DMS53 treated with DMSO at 0.1 percent for 48 hours (cell line): ENCODE data around the gene KCNN3.
"Not testable (repeated sequence)": the region's sequence is repeated elsewhere in the genome, so short reads cannot be mapped to it uniquely, and the experiment has no call there.

Source experiments
- DNase-seq: peaks from one replicate; lab custom pipeline; 2025; ENCODE audit not compliant: unreplicated experiment; lab: John Stamatoyannopoulos, UW

Gene KCNN3

DNA sequence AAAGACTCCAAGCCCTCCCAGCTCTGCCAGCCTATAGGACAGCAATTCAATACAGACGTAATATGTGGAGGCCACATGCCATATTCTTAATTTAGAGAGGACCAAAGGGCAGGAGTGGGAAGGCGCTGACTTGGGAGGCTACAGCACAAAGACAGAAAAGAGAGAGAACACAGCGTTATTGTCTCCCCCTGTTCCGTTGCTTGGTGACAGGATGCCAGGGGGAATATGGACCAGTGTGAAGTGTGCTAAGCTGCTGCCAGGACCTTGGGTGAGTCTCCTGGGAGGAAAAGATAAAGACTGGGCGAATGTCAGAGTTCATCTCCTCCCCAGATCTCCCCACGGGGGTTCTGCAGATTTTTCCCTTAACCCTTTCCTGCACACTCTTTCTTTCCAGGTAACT is 160.0 kb downstream of the KCNN3 start:
- no peak for DNase-seq

DNA sequence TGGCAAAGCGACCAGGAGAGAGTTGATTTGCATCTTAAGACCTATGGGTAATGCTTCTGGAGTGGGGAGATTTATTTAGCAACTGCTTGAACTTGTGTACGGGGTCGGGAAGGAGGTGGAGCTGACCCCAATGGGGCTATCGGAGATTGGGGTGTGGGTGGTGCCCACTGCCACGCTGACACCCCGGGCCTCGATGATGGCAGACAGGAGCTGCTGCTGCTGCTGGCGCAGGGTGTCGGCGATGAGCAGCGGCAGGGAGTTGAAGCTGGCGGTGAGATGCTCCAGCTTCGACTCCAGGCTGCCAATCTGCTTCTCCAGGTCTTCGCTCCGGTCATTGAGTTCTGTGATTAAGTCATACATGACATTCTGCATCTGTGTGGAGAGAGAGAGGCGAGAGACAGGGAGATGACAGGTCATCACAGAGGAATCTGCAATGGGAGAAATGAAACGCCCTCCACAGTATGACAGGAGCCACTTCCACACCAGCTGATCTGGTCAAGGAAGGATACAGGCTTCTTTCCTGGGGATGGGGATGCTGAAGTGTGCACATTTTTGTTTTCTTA is 162.1 kb downstream of the KCNN3 start:
- DNase-seq, result no peak

DNA sequence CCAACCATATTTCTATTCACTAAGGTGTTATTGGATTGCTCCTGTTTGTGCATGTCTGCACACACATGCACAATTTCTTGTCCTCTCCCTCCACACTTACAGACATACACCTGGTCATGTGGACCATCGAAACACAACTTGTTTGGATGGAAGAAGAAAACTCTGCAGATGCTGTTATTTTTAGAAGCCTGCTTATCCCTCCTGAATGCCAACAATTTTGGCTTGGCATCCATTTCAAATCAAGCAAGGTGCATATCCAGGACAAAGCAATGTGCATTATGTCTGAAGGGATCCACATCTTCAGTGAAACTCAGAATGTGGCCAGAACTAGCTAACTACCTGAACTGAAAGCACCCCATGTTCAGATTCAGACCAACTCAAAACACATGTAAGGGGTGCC is 163.2 kb downstream of the KCNN3 start:
- DNase-seq, result no peak

DNA sequence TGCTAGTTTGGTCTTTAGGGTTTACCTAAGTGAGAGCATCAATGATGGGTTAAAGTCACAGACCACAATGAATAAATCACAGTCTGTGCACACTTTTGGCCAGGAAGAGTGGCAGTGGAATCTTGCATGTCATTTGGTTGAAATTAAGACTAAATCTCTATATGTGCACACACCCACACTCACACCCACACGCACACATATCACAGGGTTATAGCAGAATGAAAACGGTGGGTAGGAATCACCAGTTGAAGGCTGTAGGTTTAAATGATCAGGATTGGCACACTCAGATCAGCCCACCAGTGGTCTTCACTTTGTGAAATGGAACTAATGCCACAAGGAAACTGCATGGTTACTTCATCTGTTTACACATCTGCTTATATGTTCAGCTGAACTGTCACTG is 164.5 kb downstream of the KCNN3 start:
- DNase-seq, result no peak

DNA sequence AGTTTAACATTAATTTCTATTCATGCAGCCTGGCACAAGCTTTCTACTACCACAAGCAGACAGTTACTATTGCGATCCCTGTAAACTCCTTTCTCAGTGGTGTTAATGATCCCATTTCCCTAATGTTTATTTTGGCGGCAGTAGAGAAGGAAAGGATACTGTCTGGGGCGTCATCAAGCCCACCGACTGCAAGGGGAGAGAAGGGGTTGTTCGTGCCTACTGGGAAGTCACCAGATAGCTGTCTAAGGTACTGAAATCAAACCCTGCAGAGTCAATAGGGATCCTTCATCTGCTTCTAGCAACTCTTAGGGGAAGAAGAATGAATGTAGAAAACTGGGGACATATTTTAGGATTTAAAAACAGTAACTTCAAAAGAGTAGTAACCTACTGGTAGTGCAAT is 166.9 kb downstream of the KCNN3 start:
- no peak for DNase-seq

DNA sequence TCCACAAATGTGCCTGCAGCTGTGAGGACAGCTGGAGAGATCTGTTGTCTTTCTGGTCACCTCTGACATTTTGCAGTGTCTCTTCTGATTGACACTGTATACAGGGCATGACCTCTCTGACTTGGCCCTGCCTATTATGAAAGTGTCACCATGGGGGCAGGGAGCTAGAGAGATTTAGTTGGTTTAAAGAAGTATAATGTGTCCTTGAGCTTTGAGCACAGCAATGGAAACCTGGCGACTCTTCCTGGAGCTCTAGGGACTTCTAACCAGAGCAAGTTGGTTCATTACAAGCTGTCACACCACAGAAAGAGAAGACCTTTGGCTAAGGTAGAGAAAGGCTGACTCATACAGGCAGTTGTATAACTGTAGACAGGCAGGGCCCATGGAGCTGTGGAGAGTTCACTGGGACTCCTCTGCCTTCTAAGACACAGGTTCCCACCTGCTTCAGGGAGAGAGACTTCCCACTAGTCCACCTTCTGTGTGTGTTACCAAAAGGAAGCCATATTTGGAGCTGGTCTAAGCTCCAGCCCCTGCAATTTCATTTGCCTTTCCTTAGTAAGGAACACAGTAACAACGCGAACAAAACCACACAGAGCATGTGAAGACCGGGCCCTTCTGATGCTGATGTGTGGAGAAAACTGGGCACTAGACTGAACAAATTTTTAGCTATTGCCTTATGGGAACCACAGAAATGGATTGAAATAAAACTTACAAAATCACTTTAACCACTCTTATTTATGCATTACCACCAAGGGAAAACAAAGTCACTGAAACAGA is 171.6 kb downstream of the KCNN3 start:
- no peak for DNase-seq

DNA sequence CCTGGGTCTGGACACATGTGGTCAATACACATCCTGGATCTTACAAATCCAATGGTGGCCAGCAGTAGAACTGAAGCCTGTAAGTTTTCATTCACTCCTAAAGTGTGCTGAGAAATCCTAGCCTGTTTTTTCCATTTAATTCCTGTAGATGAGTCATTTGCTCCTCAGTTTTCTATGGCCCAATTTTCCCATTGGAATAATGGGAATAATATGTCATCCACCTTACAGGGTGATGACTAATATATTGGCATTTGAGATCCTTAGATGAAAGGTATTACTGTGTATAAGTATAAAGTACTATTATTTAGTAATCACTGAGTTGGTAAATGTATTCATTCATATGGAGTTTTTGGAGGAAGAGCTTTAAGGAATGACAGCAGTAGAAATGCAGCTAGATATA is 172.4 kb downstream of the KCNN3 start:
- no peak for DNase-seq

DNA sequence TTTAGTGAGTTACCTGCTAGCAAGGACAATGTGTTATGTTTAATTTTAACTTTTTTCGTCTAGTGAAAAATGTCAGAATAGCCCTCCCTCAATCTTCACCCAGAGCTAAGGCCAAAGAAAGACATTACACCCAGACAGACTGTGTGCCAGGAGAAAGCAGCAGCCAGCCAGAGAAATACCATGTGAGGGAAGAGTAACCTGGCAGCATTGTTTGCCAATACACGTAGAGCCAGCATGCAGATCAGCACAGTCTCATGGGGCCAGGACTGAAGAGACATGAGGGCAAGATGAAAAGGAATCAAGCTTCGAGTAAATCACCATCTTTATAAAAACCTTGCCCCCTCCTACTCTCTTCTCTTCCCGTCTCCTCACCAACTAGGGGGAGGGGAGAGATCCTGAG is 173.6 kb downstream of the KCNN3 start:
- DNase-seq, result no peak

DNA sequence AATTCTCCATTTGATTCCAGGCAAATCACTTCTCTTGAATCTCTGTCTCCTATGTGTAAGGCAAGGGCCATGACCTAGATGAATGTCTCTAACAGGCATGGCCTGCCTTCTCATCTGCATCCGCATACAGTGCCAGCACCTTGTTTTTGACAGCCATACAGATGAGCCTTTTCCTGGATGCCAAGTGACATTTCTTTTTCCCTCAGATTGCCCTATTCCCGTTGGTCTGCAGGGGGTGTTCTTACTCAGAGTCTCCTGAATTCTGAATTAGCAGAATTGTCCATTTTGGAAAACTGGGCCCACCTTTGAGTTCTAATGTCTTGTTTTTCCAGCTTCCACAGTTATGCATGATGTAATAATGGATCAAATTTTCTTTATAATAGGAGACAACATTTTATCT is 174.1 kb downstream of the KCNN3 start:
- no peak for DNase-seq

DNA sequence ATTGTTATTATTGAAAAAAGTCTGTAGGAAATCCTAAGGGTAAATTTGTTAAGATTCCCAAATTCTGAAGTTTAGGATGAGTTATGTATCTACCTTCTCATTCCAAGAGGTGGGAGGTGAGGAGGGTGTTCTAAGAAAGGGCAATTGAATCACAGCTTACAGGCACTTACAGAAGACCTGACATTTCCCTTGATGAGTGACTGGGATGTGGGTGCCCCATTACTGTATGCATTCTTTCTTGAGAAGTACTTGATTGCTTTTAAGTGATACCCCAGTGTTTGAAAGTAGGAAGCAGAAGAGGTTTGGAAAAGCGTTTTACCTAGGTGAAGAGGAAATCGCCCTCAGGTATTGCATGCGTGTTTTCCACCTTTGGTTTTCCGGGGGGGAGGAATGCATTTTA is 175.1 kb downstream of the KCNN3 start:
- DNase-seq, result no peak

DNA sequence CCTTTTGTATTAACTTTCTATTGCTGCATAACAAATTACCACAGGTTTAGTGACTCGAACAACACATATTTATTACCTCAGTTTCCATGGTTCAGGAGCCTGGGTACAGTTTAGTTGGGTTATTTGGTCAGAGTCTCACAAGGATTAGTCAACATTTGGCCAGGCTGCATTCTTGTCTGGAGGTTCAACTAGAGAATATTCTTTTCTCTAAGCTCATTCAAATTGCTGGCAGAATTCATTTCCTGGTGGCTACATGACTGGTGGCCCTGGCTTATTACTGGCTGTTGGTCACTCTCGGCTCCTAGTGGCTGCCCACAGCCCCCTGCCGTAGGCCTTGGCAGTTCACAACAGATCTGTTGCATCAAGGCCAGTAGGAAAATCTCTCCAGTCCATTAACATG is 181.0 kb downstream of the KCNN3 start:
- DNase-seq, result no peak

DNA sequence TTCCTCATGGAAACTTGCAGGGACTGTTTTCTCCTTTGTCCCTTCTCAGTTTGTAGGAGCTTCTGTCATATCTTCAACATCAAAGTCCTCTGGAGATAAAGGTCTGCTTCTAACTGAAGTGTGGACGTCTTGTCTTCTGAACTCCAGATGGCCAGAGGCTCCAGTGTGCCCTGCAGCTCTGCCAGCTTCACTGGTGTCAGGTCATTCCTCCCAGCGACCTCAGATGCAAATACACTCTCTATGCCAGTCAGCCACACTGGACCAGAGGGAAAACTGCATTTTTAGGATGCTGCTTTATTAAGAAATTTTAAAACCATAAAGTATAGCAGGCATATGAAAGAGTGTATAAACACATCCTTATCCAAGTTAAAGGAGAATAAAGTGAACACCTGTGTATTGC is 183.6 kb downstream of the KCNN3 start:
- DNase-seq, result no peak

DNA sequence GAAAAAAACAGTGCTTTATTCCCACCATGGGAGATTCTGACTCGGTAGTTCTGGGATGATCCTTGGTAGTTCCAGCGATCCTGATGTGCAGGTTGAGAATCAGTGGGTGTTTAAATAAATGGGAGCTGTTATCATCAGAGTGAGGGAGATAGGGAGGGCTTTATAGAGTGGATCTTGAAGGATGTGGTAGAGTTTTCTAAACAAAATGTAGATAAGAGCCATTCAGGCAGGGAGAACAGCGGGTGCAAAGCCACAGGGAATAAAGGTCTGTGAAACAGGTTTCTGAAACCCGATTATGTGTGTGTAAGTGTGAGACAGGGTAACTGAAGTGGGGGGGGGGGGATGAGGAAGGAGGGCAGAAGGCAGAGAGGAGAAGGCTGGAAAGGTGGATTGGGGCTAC is 186.3 kb downstream of the KCNN3 start:
- no peak for DNase-seq

DNA sequence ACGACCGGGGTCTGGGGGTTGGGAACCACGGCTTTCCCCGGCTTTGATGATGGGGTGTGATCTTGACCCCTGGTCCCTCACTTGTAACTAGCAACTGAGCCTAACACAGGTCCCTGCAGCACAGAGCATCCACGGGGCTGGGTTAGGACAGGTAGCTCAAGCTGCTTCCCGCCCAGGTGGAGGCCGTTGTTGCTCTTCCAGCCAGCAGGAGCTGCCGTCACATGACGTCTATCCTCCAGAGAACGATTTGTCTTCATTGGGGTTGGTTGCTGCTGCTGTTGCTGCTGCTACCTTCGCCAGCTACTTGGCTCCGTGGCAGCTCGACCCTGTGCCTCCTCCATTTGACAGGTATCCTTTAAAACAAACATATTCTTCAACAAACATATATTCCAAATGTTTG is 187.8 kb downstream of the KCNN3 start:
- no peak for DNase-seq

DNA sequence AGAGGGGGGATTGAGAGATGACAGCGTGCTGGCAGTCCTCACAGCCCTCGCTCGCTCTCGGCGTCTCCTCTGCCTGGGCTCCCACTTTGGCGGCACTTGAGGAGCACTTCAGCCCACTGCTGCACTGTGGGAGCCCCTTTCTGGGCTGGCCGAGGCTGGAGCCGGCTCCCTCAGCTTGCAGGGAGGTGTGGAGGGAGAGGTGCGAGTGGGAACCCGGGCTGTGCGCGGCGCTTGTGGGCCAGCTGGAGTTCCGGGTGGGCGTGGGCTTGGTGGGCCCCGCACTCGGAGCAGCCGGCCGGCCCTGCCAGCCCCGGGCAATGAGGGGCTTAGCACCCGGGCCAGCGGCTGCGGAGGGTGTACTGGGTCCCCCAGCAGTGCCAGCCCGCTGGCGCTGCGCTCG is 192.2 kb downstream of the KCNN3 start:
- DNase-seq, result not testable (repeated sequence)

DNA sequence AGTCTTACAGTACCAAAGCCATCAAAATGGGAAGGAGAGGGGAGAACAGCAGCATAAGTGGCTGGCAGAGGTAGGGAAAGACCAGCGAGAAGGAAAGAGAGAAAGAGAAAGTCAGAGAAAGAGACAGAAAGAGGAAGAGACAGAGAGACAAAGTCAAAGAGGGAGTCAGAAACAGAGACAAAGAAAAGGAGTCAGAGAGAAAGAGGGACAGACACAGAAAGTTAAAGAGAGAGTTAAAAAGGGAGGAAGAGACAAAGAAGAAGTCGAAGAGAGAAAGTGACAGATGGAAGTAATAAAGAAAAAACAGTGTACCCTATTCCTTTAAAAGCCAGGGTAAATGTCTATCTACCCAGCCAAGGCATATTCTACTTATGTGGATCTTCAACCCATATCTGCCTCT is 193.2 kb downstream of the KCNN3 start:
- DNase-seq, result not testable (repeated sequence)

DNA sequence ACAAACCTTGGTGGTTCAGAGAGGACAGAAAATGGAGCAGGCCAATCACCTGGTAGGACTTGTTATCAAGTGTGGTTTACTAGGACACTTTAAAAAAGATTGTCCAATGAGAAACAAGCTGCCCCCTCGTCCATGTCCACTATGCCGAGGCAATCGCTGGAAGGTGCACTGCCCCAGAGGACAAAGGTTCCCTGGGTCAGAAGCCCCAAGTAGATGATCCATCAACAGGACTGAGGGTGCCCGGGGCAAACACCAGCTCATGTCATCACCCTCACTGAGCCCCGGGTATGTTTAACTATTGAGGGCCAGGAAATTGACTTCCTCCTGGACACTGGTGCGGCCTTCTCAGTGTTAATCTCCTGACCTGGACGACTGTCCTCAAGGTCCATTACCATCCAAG is 195.6 kb downstream of the KCNN3 start:
- DNase-seq, result not testable (repeated sequence)

DNA sequence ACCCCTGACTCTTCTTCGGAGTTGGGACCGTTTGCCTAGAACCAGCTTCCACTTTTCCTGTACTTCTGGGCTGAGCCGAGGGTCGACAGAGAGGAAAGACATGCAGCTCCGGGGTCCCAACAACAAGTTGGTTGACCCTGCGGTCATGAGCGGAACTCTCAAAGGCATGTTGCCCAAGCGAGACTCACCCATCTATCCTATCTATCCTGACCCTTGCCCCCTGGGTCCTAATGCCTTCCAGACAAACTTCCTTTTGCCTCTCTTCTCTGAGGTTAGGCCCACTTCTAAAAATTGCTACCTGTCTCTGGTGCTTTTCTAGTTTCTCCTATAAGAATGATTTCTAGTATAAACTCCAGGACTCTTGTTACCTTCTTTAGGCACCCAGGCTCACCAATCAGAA is 197.8 kb downstream of the KCNN3 start:
- DNase-seq, result not testable (repeated sequence)

DNA sequence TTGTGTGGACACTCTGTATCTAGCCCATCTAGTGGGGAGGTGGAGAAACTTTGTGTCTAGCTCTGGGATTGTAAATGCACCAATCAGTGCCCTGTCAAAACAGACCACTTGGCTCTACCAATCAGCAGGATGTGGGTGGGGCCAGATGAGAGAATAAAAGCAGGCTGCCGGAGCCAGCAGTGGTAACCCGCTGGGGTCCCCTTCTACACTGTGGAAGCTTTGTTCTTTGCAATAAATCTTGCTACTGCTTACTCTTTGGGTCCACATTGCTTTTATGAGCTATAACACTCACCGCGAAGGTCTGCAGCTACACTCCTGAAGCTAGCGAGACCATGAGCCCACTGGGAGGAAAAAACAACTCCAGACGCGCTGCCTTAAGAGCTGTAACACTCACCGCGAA is 198.7 kb downstream of the KCNN3 start:
- not testable (repeated sequence) for DNase-seq

DNA sequence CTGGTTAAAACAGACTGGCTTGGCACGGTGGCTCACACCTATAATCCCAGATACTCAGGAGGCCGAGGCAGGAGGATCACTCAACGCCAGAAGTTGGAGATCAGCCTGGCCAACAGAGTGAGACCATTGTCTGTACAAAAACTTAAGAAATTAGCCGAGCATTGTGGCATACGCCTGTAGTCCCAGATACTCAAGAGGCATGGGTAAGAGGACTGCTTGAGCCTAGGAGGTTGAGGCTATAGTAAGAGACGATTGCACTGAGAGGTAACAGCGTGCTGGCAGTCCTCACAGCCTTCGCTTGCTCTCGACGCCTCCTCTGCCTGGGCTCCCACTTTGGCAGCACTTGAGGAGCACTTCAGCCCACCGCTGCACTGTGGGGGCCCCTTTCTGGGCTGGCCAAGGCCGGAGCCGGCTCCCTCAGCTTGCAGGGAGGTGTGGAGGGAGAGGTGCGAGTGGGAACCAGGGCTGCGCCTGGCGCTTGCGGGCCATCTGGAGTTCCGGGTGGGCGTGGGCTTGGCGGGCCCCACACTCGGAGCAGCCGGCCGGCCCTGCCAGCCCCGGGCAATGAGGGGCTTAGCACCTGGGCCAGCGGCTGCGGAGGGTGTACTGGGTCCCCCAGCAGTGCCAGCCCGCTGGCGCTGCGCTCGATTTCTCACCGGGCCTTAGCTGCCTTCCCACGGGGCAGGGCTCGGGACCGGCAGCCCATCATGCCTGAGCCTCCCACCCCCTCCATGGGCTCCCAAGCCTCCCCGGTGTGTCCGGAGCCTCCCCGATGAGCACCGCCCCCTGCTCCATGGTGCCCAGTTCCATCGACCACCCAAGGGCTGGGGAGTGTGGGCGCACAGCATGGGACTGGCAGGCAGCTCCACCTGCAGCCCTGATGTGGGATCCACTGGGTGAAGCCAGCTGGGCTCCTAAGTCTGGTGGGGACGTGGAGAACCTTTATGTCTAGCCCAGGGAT is 199.5 kb downstream of the KCNN3 start:
- not testable (repeated sequence) for DNase-seq

DNA sequence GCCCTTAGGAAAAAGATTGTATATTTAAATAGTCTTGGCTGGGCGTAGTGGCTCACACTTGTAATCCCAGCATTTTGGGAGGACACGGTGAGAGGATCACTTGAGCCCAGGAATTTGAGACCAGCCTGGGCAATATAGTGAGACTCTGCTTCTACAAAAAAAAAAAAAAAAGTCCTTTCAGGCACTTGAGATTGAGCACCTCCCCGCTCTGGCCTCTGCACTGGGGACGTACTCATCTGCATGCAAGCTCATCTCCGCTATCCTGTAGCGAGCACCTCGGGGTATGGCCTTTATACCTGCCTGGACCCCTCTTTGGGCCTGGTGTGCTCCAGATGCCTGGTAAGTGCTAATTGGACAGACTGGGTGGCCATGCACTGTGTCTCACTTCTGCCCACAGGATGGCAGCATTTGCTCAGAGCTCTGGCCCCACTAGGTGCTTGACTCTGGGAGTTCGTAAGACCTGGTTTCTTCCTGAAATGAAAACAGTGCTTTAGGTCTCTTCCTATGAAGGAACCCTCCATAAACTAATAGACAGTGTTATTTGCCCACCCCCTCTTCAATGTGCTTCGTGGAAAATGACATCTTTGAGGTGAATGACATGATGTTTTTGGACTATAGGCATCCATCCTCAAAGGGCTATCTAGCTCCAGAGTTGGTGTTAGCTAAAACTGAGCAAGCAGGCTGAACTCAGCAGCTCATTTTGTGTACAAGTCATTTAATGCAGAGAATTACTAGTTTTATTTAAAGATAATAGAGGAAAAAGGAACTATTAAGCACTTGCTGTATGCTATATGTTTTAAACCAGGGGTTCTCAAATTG is 200.4 kb downstream of the KCNN3 start:
- DNase-seq, result peak; percentile 78
